CD14-positive monocyte (primary cell): Measurements from ENCODE around the gene SPDYE4. TPM values are rescaled to one million over a fixed set of nuclear protein-coding genes. Genes with fewer than 3 reads are reported as not detected.
"Not testable (repeated sequence)": the region's sequence is repeated elsewhere in the genome, so short reads cannot be mapped to it uniquely, and the experiment has no call there.

Experiments used
- DNase-seq, 3 donors: peaks; one replicate each; pipeline ENCODE4 v3.0.0-alpha.2; 2011 to 2022
- H2AFZ ChIP-seq: 2 replicates; pipeline ENCODE4 v1.6.0; 2012; ENCODE audit warnings: mild to moderate bottlenecking, low read depth, low read length, inconsistent platforms; ENCODE audit not compliant: insufficient read depth, poor library complexity, severe bottlenecking
- H3K27ac ChIP-seq, 2 donors: 1 replicate in 1 of 2; 2 replicates in 1 of 2; pipeline ENCODE4 v1.5.1; 2012 to 2013; ENCODE audit warnings: low read length in 2 of 2, control low read depth in 1 of 2, inconsistent platforms in 1 of 2, low read depth in 1 of 2, mild to moderate bottlenecking in 1 of 2
- H3K27me3 ChIP-seq, 2 donors: one replicate each; pipeline versions ENCODE4 v1.6.0 to v1.6.1; 2011 to 2013; ENCODE audit warnings: low read length in 2 of 2; ENCODE audit not compliant: control insufficient read depth in 2 of 2, insufficient read depth in 2 of 2
- H3K36me3 ChIP-seq, 2 donors: replicated peaks in 1 of 2; 1 replicate in 1 of 2; 2 replicates in 1 of 2; pipeline versions ENCODE4 v1.5.1 to v1.6.1; 2012 to 2013; ENCODE audit warnings: low read length in 2 of 2, control low read depth in 1 of 2, inconsistent platforms in 1 of 2, mild to moderate bottlenecking in 1 of 2; ENCODE audit not compliant: insufficient read depth in 2 of 2, control insufficient read depth in 1 of 2
- H3K4me1 ChIP-seq, 2 donors: 1 replicate in 1 of 2; 2 replicates in 1 of 2; pipeline versions ENCODE4 v1.5.1 to v1.6.1; 2012 to 2013; ENCODE audit warnings: low read length in 2 of 2, control low read depth in 1 of 2, inconsistent platforms in 1 of 2, mild to moderate bottlenecking in 1 of 2, moderate library complexity in 1 of 2; ENCODE audit not compliant: insufficient read depth in 2 of 2, control insufficient read depth in 1 of 2
- H3K4me2 ChIP-seq: replicated peaks from 2 replicates; pipeline ENCODE3; 2012; ENCODE audit warnings: low read length, moderate library complexity, mild to moderate bottlenecking; ENCODE audit not compliant: poor library complexity, severe bottlenecking; ENCODE audit errors: extremely low read depth
- H3K4me3 ChIP-seq, 3 experiments: fragments of 200-600 bp in 1 of 3; sonication (generic) in 1 of 3; replicated peaks in 1 of 3; 1 replicate in 2 of 3; 2 replicates in 1 of 3; pipeline ENCODE4 v1.5.1; 2011 to 2013; ENCODE audit warnings: low read length in 3 of 3, mild to moderate bottlenecking in 3 of 3, control low read depth in 2 of 3, low read depth in 2 of 3, inconsistent platforms in 1 of 3, moderate library complexity in 1 of 3
- H3K79me2 ChIP-seq: 2 replicates; pipeline ENCODE4 v1.6.0; 2012; ENCODE audit warnings: mild to moderate bottlenecking, control low read depth, inconsistent platforms, low read length, moderate library complexity; ENCODE audit not compliant: insufficient read depth
- H3K9ac ChIP-seq: 2 replicates; pipeline ENCODE4 v1.6.0; 2017; ENCODE audit warnings: low read length, mild to moderate bottlenecking; ENCODE audit not compliant: insufficient read depth, poor library complexity, severe bottlenecking
- H3K9me3 ChIP-seq, 2 donors: replicated peaks in 1 of 2; 1 replicate in 1 of 2; 2 replicates in 1 of 2; pipeline versions ENCODE4 v1.5.1 to v1.6.1; 2012 to 2013; ENCODE audit warnings: low read length in 2 of 2, control low read depth in 1 of 2; ENCODE audit not compliant: control insufficient read depth in 1 of 2, insufficient read depth in 1 of 2
- H4K20me1 ChIP-seq: 2 replicates; pipeline ENCODE4 v1.6.0; 2012; ENCODE audit warnings: mild to moderate bottlenecking, low read length, control low read depth, moderate library complexity; ENCODE audit not compliant: insufficient read depth
- H3K27ac Mint-ChIP-seq, 7 donors: one replicate each; pipeline ENCODE4 v1.8.0; 2020; ENCODE audit warnings: mild to moderate bottlenecking in 7 of 7, mixed read lengths in 7 of 7, moderate library complexity in 6 of 7, inconsistent platforms in 2 of 7
- H3K27me3 Mint-ChIP-seq, 3 donors: one replicate each; pipeline ENCODE4 v1.8.0; 2021 to 2022; ENCODE audit warnings: low read depth in 3 of 3, mild to moderate bottlenecking in 3 of 3, mixed read lengths in 3 of 3, moderate library complexity in 3 of 3, inconsistent platforms in 1 of 3
- H3K36me3 Mint-ChIP-seq, 2 donors: one replicate each; pipeline ENCODE4 v1.8.0; 2020; ENCODE audit warnings: mixed read lengths in 2 of 2, inconsistent platforms in 1 of 2, mild to moderate bottlenecking in 1 of 2
- H3K4me1 Mint-ChIP-seq: one replicate; pipeline ENCODE4 v1.8.0; 2020; ENCODE audit warnings: mild to moderate bottlenecking, mixed read lengths
- H3K4me3 Mint-ChIP-seq, 2 donors: one replicate each; pipeline ENCODE4 v1.8.0; 2020; ENCODE audit warnings: mild to moderate bottlenecking in 2 of 2, mixed read lengths in 2 of 2, moderate library complexity in 1 of 2
- H3K9me3 Mint-ChIP-seq, 7 donors: one replicate each; pipeline ENCODE4 v1.8.0; 2020 to 2022; ENCODE audit warnings: mixed read lengths in 7 of 7, mild to moderate bottlenecking in 6 of 7, moderate library complexity in 6 of 7, inconsistent platforms in 2 of 7
- CTCF ChIP-seq: fragments of 200-600 bp; IDR thresholded peaks from one replicate; pipeline ENCODE4 v1.8.0; 2022; ENCODE audit warnings: antibody characterized with exemption, mild to moderate bottlenecking
- WGBS: methylation state at CpG from one replicate; pipeline ENCODE4 v1.1.5; 2013; ENCODE audit warnings: missing lambda C conversion rate; ENCODE audit not compliant: insufficient coverage; 5-methylcytosine and 5-hydroxymethylcytosine counted together
- intact Hi-C, 2 donors: fragments of 100-400 bp; cut with micrococcal nuclease; formaldehyde crosslinking; loops; one replicate each; pipeline versions ENCODE4 v1.15.0 to v1.15.1; 2023
- polyA plus RNA-seq, 3 donors: library from polyadenylated mRNA; depleted of rRNA in 1 of 3; unstranded in 2 of 3; stranded (reverse) in 1 of 3; fragments of 300-500 nt in 2 of 3; fragments of >200 nt in 1 of 3; fragmentation: Illumina TruSeq in 2 of 3; gene quantifications; 1 replicate in 2 of 3; 2 replicates in 1 of 3; pipeline ENCODE4 v1.2.3, GENCODE V29; 2012 to 2021

Gene SPDYE4
- polyA plus RNA-seq, 3 donors = 0.09 TPM; not detected in 2

- Mint-ChIP-seq H3K27me3 (peaks cover 0 to 4% (median 0%) of the 10 kb centered on the region in 3 donors), H3K36me3 (peaks cover 66 to 70% of the 10 kb centered on the region in 2 donors), H3K27ac (peak overlapping the region; percentile 95 to 99 (median 98)), H3K9me3 (peaks cover 12 to 24% (median 17%) of the 10 kb centered on the region in 7 donors), H3K4me1 (peaks cover 24% of the 10 kb centered on the region), H3K4me3 (peak overlapping the region; percentile 55 to 67)
- 90% methylated on average over 1 of the region's 3 CpGs for WGBS
- H2AFZ ChIP-seq = no peak overlapping the region
- H3K9me3 ChIP-seq = peaks cover 0 to 10% of the 10 kb centered on the region in 2 donors
- H3K4me1 ChIP-seq = peaks cover 22 to 24% of the 10 kb centered on the region in 2 donors
- H3K36me3 ChIP-seq = peaks cover 38 to 72% of the 10 kb centered on the region in 2 donors
- no peaks in the 10 kb centered on the region for H3K27me3 ChIP-seq
- H4K20me1 ChIP-seq = no peaks in the 10 kb centered on the region
- no peak for TF ChIP-seq CTCF
- H3K79me2 ChIP-seq = no peaks in the 10 kb centered on the region
- H3K4me3 ChIP-seq = no peak overlapping the region
- H3K9ac ChIP-seq = peak overlapping the region; percentile 30
- DNase-seq = no peak
- H3K4me2 ChIP-seq = peak overlapping the region; percentile 34
- peak overlapping the region; percentile 83 to 92 for H3K27ac ChIP-seq
- intact Hi-C loops = loop anchor here in 1 of 2 donors (2.0 kb wide), 1 partner anchor 14 kb away; no protein-coding TSS in a partner anchor
These were observed 48.0 kb upstream of the SPDYE4 start for GRCh38 chr17:8806253-8806925.

GRCh38 chr17:8805396-8805795 is 47.0 kb upstream of the SPDYE4 start:
- intact Hi-C loops, H3K4me3 ChIP-seq, H3K4me2 ChIP-seq, H3K9me3 ChIP-seq, H3K79me2 ChIP-seq, H3K4me3 Mint-ChIP-seq, H2AFZ ChIP-seq, H3K27ac ChIP-seq, DNase-seq, H3K27me3 Mint-ChIP-seq, H3K9ac ChIP-seq, H3K27me3 ChIP-seq, H4K20me1 ChIP-seq: not testable (repeated sequence)
- WGBS = 95% methylated on average over 4 of the region's 10 CpGs
- Mint-ChIP-seq H3K4me1 (peaks cover 24% of the 10 kb centered on the region), H3K36me3 (peaks cover 66% of the 10 kb centered on the region in 2 donors), H3K27ac (peak overlapping the region; percentile 25 to 99 (median 98)), H3K9me3 (peaks cover 9 to 21% (median 14%) of the 10 kb centered on the region in 7 donors)
- Histone ChIP-seq H3K36me3 (peaks cover 34 to 72% of the 10 kb centered on the region in 2 donors), H3K4me1 (peaks cover 22 to 24% of the 10 kb centered on the region in 2 donors)
